IMR-90 (cell line): ENCODE measurements around the gene CAMTA1. TPM values are rescaled to one million over a fixed set of nuclear protein-coding genes. Genes with fewer than 3 reads are reported as not detected.

Experiments used
- ATAC-seq: fragments of 200-7000 bp; cut with Tn5 transposase; 2 replicates; pipeline ENCODE4 v1.9.1; 2020; ENCODE audit warnings: low read depth, mild to moderate bottlenecking, moderate library complexity
- BruUV-seq: library from RNA; stranded (reverse); fragments of 400-500 nt; replicated peaks from 2 replicates; lab custom pipeline; 2021; lab: Mats Ljungman, UMichigan
- CTCF ChIA-PET: fragments of 300-600 bp; formaldehyde crosslinking; extraction: SDS; loops from one replicate; lab custom pipeline; 2021; ENCODE audit warnings: antibody characterized with exemption; lab: Yijun Ruan, JAX
- POLR2A ChIA-PET: fragments of 300-600 bp; sonication (Branson Sonifier 250); formaldehyde crosslinking; loops from one replicate; lab custom pipeline; 2022; ENCODE audit warnings: antibody characterized with exemption; ENCODE audit not compliant: unreplicated experiment; lab: Charles Lee
- DNase-seq: peaks from one replicate; pipeline ENCODE4 v3.0.0; 2013
- H2AFZ ChIP-seq: replicated peaks from 2 replicates; pipeline ENCODE3; 2013; ENCODE audit warnings: low read length, mild to moderate bottlenecking; ENCODE audit not compliant: poor library complexity
- H2AK5ac ChIP-seq: 2 replicates; pipeline ENCODE4 v1.6.1; 2013; ENCODE audit warnings: low read depth, low read length, inconsistent platforms
- H2AK9ac ChIP-seq: replicated peaks from 2 replicates; pipeline ENCODE3; 2013; ENCODE audit warnings: mild to moderate bottlenecking, low read depth, low read length, moderate library complexity; ENCODE audit not compliant: poor library complexity
- H2BK120ac ChIP-seq: 2 replicates; pipeline ENCODE4 v1.6.1; 2013; ENCODE audit warnings: low read depth, low read length, inconsistent platforms
- H2BK15ac ChIP-seq: 3 replicates; pipeline ENCODE4 v1.6.1; 2013; ENCODE audit warnings: low read depth, low read length, inconsistent platforms
- H2BK20ac ChIP-seq: 2 replicates; pipeline ENCODE4 v1.6.1; 2013; ENCODE audit warnings: low read depth, mild to moderate bottlenecking, inconsistent platforms, low read length, moderate library complexity
- H2BK5ac ChIP-seq: 2 replicates; pipeline ENCODE4 v1.6.1; 2013; ENCODE audit warnings: mild to moderate bottlenecking, low read depth, low read length, inconsistent platforms; ENCODE audit not compliant: poor library complexity, severe bottlenecking
- H3K14ac ChIP-seq: replicated peaks from 2 replicates; pipeline ENCODE4 v1.6.1; 2013; ENCODE audit warnings: low read depth, low read length, inconsistent platforms
- H3K18ac ChIP-seq: 2 replicates; pipeline ENCODE4 v1.6.1; 2013; ENCODE audit warnings: low read depth, low read length, control low read depth
- H3K23ac ChIP-seq: 2 replicates; pipeline ENCODE4 v1.6.1; 2013; ENCODE audit warnings: low read depth, low read length, inconsistent platforms
- H3K27ac ChIP-seq: 2 replicates; pipeline ENCODE4 v1.5.1; 2013; ENCODE audit warnings: mild to moderate bottlenecking, control low read depth, low read length; ENCODE audit not compliant: insufficient read depth
- H3K27me3 ChIP-seq: 2 replicates; pipeline ENCODE4 v1.6.1; 2013; ENCODE audit warnings: low read length; ENCODE audit not compliant: control insufficient read depth, insufficient read depth
- H3K36me3 ChIP-seq: 2 replicates; pipeline ENCODE4 v1.6.1; 2013; ENCODE audit warnings: low read length, mixed read lengths; ENCODE audit not compliant: control insufficient read depth, insufficient read depth
- H3K4ac ChIP-seq: 2 replicates; pipeline ENCODE4 v1.6.1; 2013; ENCODE audit warnings: low read depth, low read length, inconsistent platforms
- H3K4me1 ChIP-seq: 2 replicates; pipeline ENCODE4 v1.6.1; 2013; ENCODE audit warnings: low read length, mixed read lengths; ENCODE audit not compliant: control insufficient read depth, insufficient read depth
- H3K4me2 ChIP-seq: 2 replicates; pipeline ENCODE4 v1.6.1; 2013; ENCODE audit warnings: low read depth, mild to moderate bottlenecking, control low read depth, low read length, moderate library complexity
- H3K4me3 ChIP-seq: 2 replicates; pipeline ENCODE4 v1.5.1; 2013; ENCODE audit warnings: low read depth, mild to moderate bottlenecking, control low read depth, low read length, moderate library complexity; ENCODE audit not compliant: insufficient read depth
- H3K56ac ChIP-seq: 2 replicates; pipeline ENCODE4 v1.6.1; 2013; ENCODE audit warnings: low read length, inconsistent platforms; ENCODE audit not compliant: insufficient read depth; ENCODE audit errors: extremely low read depth
- H3K79me1 ChIP-seq, 2 experiments: 2 replicates each; pipeline ENCODE4 v1.6.1; 2013; ENCODE audit warnings: low read length in 2 of 2, inconsistent platforms in 1 of 2, low read depth in 1 of 2
- H3K9ac ChIP-seq: 2 replicates; pipeline ENCODE4 v1.6.1; 2013; ENCODE audit warnings: low read depth, low read length, control low read depth
- H3K9me1 ChIP-seq: 2 replicates; pipeline ENCODE4 v1.6.1; 2013; ENCODE audit warnings: low read length, inconsistent platforms; ENCODE audit not compliant: insufficient read depth
- H3K9me3 ChIP-seq: 2 replicates; pipeline ENCODE4 v1.6.1; 2013; ENCODE audit warnings: low read length; ENCODE audit not compliant: control insufficient read depth, insufficient read depth
- H4K20me1 ChIP-seq: 2 replicates; pipeline ENCODE4 v1.6.1; 2013; ENCODE audit warnings: low read length, inconsistent platforms; ENCODE audit not compliant: insufficient read depth
- H4K5ac ChIP-seq: 2 replicates; pipeline ENCODE4 v1.6.1; 2013; ENCODE audit warnings: mild to moderate bottlenecking, low read depth, low read length, control low read depth
- H4K8ac ChIP-seq, 2 experiments: 2 replicates each; pipeline ENCODE4 v1.6.1; 2013; ENCODE audit warnings: low read depth in 2 of 2, low read length in 2 of 2, control low read depth in 1 of 2, inconsistent platforms in 1 of 2
- H4K91ac ChIP-seq: 2 replicates; pipeline ENCODE4 v1.6.1; 2013; ENCODE audit warnings: low read depth, low read length, inconsistent platforms; ENCODE audit not compliant: insufficient read depth
- POLR2A ChIP-seq: IDR thresholded peaks from 2 replicates; pipeline ENCODE4 v1.6.1; 2012; ENCODE audit warnings: mild to moderate bottlenecking, low read depth, low read length
- RAD21 ChIP-seq: IDR thresholded peaks from 2 replicates; pipeline ENCODE4 v1.6.1; 2012; ENCODE audit warnings: low read length, improper control_type of control experiment
- RFX5 ChIP-seq: IDR thresholded peaks from 2 replicates; pipeline ENCODE4 v1.8.0; 2012; ENCODE audit warnings: low read depth, mild to moderate bottlenecking, low read length, moderate library complexity
- SMC3 ChIP-seq: fragments of 150-350 bp; IDR thresholded peaks from 2 replicates; pipeline ENCODE4 v1.6.1; 2016; ENCODE audit warnings: low read depth, mild to moderate bottlenecking, antibody characterized with exemption, low read length, moderate library complexity
- USF2 ChIP-seq: fragments of 150-350 bp; IDR thresholded peaks from 2 replicates; pipeline ENCODE4 v1.6.1; 2017; ENCODE audit warnings: mild to moderate bottlenecking, antibody characterized with exemption, low read length, low read depth
- WGBS, 2 experiments: methylation state at CpG; one replicate each; pipeline versions ENCODE4 v1.1.5 to v1.1.7; 2013; ENCODE audit warnings: missing lambda C conversion rate in 2 of 2; ENCODE audit not compliant: insufficient read length in 1 of 2; ENCODE audit errors: extremely low coverage in 2 of 2; 5-methylcytosine and 5-hydroxymethylcytosine counted together
- dilution Hi-C: fragments of 300-500 bp; cut with HindIII; formaldehyde crosslinking; loops from one replicate; pipeline ENCODE4 v1.14.3; 2018; ENCODE audit warnings: low sequenced_read_pairs; ENCODE audit not compliant: unreplicated experiment
- in situ Hi-C: fragments of 300-500 bp; cut with MboI; formaldehyde crosslinking; loops from 3 replicates; pipeline ENCODE4 v1.14.3; 2019; ENCODE audit warnings: low sequenced_read_pairs, inconsistent platforms, mixed read lengths
- intact Hi-C: fragments of 100-400 bp; cut with micrococcal nuclease; formaldehyde crosslinking; loops from 2 replicates; pipeline ENCODE4 v1.10.0; 2022
- polyA plus RNA-seq, 3 experiments: library from polyadenylated mRNA; depleted of rRNA; stranded (reverse); fragments of >200 nt; gene quantifications; 2 replicates each; pipeline ENCODE4 v1.2.3, GENCODE V29; 2012; ENCODE audit warnings: low replicate concordance in 1 of 3
- total RNA-seq: library from RNA; depleted of rRNA; stranded (reverse); fragments of >200 nt; gene quantifications from 2 replicates; pipeline ENCODE4 v1.2.3, GENCODE V29; 2012
- TF ChIP-seq, protein P1 (sequence below): conservative IDR thresholded peaks from 2 replicates; pipeline ENCODE4 v1.5.1; 2012; ENCODE audit warnings: mild to moderate bottlenecking, low read depth, low read length, improper control_type of control experiment

Gene CAMTA1
- total and polyA plus RNA-seq, 2 of the 4 experiments (the other 2 are of a cell fraction): 35.5 to 74.3 TPM

- dilution Hi-C loops: no loop called here
- Histone ChIP-seq H2BK5ac (no peak overlapping the region), H2AK9ac (no peak overlapping the region), H2BK120ac (no peak overlapping the region), H4K8ac (no peak overlapping the region), H4K20me1 (no peaks in the 10 kb centered on the region), H3K56ac (no peak overlapping the region), H3K27me3 (peaks cover 22% of the 10 kb centered on the region), H3K36me3 (no peaks in the 10 kb centered on the region), H3K4ac (no peak overlapping the region), H3K9me1 (no peaks in the 10 kb centered on the region), H3K14ac (no peak overlapping the region), H3K4me3 (no peak overlapping the region), H3K9ac (no peak overlapping the region), H3K4me1 (no peaks in the 10 kb centered on the region), H2AK5ac (no peak overlapping the region), H3K79me1 (no peaks in the 10 kb centered on the region), H4K5ac (no peak overlapping the region), H4K91ac (no peak overlapping the region), H3K9me3 (peaks cover 2% of the 10 kb centered on the region), H3K23ac (no peak overlapping the region), H2BK15ac (no peak overlapping the region), H2BK20ac (no peak overlapping the region), H2AFZ (no peak overlapping the region), H3K27ac (no peak overlapping the region), H3K18ac (no peak overlapping the region), H3K4me2 (no peak overlapping the region)
- BruUV-seq: no TSS peak
- ChIA-PET CTCF (interaction anchor here (1.5 kb wide), 1 partner anchor 21 kb away, joined by 5 read pairs; no protein-coding TSS in a partner anchor), POLR2A (no interaction called here)
- intact Hi-C loops: no loop called here
- TF ChIP-seq RAD21 (no peak), SMC3 (no peak), RFX5 (no peak), POLR2A (no peak), USF2 (no peak)
- TF ChIP-seq, protein P1, sequence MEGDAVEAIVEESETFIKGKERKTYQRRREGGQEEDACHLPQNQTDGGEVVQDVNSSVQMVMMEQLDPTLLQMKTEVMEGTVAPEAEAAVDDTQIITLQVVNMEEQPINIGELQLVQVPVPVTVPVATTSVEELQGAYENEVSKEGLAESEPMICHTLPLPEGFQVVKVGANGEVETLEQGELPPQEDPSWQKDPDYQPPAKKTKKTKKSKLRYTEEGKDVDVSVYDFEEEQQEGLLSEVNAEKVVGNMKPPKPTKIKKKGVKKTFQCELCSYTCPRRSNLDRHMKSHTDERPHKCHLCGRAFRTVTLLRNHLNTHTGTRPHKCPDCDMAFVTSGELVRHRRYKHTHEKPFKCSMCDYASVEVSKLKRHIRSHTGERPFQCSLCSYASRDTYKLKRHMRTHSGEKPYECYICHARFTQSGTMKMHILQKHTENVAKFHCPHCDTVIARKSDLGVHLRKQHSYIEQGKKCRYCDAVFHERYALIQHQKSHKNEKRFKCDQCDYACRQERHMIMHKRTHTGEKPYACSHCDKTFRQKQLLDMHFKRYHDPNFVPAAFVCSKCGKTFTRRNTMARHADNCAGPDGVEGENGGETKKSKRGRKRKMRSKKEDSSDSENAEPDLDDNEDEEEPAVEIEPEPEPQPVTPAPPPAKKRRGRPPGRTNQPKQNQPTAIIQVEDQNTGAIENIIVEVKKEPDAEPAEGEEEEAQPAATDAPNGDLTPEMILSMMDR: no peak
- DNase-seq (no peak), ATAC-seq (no peak)
- in situ Hi-C loops: no loop called here
- WGBS, 2 experiments: no CpG with 5 or more reads among the region's 10 CpGs
Measured at GRCh38 chr1:7048395-7048794, 263.1 kb downstream of the CAMTA1 start.
